ENCODE results near the gene SYNGR2. TPM values are rescaled to one million over a fixed set of nuclear protein-coding genes. Genes with fewer than 3 reads are reported as not detected.

Gene SYNGR2
- total RNA-seq, 2 donors from 2014 or later, result 133 to 284 TPM

DNA sequence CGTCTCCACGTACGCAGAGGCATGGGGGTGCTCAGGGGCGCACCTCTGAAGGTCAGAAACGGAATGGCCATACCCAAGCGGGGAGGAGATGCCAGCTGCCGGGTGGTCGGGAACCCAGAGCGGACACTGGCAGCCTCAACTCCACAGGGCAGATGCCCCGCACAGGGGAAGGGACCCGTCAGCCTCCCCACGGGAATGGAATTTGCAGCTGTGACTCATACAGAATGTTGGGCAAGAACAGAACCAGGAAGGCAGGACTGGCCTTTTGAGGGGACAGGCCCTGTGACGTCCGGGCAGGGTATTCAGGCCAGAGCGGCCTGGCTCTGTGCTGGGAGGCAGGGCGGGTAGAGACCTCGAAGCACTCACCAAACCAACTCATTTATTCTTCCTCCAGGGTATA is 11.0 kb downstream of the SYNGR2 start:
- H3K27ac ChIP-seq, result peak overlapping the region; percentile 52 to 61
- no peaks in the 10 kb centered on the region for H3K9me3 ChIP-seq
- peaks cover 12% of the 10 kb centered on the region for H3K4me1 ChIP-seq (replicated peaks)
- H3K27me3 ChIP-seq (replicated peaks; ENCODE audit: insufficient read depth), result no peaks in the 10 kb centered on the region
- no peak for DNase-seq (ENCODE audit: low spot score)
- 86% methylated on average over 16 of the region's 17 CpGs for WGBS
- intact Hi-C loops (cut with DNase I), result loop anchor here (10.0 kb wide), 1 partner anchor 135 kb away; no protein-coding TSS in a partner anchor
- H3K36me3 ChIP-seq, result no peaks in the 10 kb centered on the region
- TF ChIP-seq, protein P1, sequence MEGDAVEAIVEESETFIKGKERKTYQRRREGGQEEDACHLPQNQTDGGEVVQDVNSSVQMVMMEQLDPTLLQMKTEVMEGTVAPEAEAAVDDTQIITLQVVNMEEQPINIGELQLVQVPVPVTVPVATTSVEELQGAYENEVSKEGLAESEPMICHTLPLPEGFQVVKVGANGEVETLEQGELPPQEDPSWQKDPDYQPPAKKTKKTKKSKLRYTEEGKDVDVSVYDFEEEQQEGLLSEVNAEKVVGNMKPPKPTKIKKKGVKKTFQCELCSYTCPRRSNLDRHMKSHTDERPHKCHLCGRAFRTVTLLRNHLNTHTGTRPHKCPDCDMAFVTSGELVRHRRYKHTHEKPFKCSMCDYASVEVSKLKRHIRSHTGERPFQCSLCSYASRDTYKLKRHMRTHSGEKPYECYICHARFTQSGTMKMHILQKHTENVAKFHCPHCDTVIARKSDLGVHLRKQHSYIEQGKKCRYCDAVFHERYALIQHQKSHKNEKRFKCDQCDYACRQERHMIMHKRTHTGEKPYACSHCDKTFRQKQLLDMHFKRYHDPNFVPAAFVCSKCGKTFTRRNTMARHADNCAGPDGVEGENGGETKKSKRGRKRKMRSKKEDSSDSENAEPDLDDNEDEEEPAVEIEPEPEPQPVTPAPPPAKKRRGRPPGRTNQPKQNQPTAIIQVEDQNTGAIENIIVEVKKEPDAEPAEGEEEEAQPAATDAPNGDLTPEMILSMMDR (IDR thresholded peaks at IDR 0.05), result no peak
- TF ChIP-seq POLR2A (IDR thresholded peaks at IDR 0.05) (no peak), POLR2AphosphoS5 (IDR thresholded peaks at IDR 0.05) (no peak)
- H3K4me3 ChIP-seq, result no peak overlapping the region

DNA sequence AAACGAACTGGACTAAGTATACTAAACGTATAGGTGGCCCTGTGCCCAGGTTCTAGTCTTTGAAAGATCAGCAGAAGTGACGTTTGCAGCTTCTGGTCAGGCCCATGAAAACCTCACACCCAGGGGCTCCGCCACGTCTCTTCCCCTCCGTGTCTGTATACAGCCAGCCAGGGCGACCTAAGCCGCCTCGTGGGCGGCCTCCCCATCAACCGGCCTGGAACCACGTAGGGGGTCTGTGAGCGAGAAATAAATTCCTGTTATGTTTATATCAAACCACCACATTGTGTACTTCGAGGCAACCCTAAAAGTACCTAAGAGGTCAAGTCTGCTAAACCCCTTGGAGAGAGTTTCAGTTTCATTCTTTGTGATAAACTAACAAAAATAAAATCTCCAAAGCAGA is 11.7 kb downstream of the SYNGR2 start:
- H3K36me3 ChIP-seq, result no peaks in the 10 kb centered on the region
- H3K4me3 ChIP-seq, result no peak overlapping the region
- no peaks in the 10 kb centered on the region for H3K9me3 ChIP-seq
- 53% methylated on average over 14 of the region's 14 CpGs for WGBS
- no peak for DNase-seq (ENCODE audit: low spot score)
- TF ChIP-seq, protein P1 (IDR thresholded peaks at IDR 0.05), result no peak
- TF ChIP-seq POLR2A (IDR thresholded peaks at IDR 0.05) (no peak), POLR2AphosphoS5 (IDR thresholded peaks at IDR 0.05) (no peak)
- peaks cover 16% of the 10 kb centered on the region for H3K4me1 ChIP-seq (replicated peaks)
- H3K27ac ChIP-seq, result peak overlapping the region; percentile 52 to 61
- no peaks in the 10 kb centered on the region for H3K27me3 ChIP-seq (replicated peaks; ENCODE audit: insufficient read depth)
- intact Hi-C loops (cut with DNase I), result no loop called here

DNA sequence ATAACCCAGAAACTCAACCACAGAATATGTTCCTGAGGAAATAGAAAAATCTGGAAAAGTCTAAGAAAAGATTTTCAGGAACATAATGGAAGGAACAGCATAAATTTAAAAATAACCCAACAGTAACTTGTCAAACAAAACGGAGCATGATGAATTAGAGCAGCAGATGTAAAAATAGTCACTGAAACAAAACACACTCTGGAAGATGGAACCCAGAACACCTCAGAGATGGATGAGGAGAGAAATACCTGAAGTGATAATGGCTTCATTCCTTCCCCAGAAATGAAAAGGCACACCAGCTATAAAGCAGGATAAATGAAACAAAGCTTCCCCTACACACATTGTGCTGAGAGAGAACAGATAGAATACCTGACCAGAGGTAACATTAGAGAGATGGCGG is 12.1 kb downstream of the SYNGR2 start:
- DNase-seq (ENCODE audit: low spot score), result no peak
- whole genome bisulfite sequencing, result 83% methylated on average over 2 of the region's 2 CpGs
- Histone ChIP-seq H3K36me3 (no peaks in the 10 kb centered on the region), H3K4me3 (no peak overlapping the region), H3K4me1 (replicated peaks) (peaks cover 17% of the 10 kb centered on the region), H3K27me3 (replicated peaks; ENCODE audit: insufficient read depth) (no peaks in the 10 kb centered on the region), H3K9me3 (no peaks in the 10 kb centered on the region), H3K27ac (peak overlapping the region; percentile 52 to 61)
- intact Hi-C loops (cut with DNase I), result no loop called here
- TF ChIP-seq, protein P1 (IDR thresholded peaks at IDR 0.05), result no peak
- TF ChIP-seq POLR2A (IDR thresholded peaks at IDR 0.05) (no peak), POLR2AphosphoS5 (IDR thresholded peaks at IDR 0.05) (no peak)

DNA sequence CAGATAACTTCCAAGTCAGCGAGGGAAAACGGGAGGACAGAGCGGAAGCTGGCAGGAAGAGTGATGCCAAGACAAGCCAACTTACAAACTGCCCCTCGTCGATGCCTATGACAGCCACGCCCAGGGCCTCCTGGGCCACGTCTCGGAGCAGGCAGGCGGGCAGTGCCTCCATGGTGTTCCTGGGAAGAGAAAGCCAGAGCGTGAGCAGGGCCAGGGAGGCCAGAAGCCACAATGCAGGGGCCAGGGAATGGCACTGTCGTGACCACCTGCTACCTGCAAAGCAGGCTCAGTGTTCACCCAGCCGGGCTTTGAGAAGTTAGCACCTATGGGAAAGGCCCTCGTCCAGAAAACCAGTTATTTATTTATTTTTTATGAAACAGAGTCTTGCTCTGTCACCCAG is 14.1 kb downstream of the SYNGR2 start:
- TF ChIP-seq POLR2AphosphoS5 (IDR thresholded peaks at IDR 0.05), result no peak
- TF ChIP-seq POLR2A (IDR thresholded peaks at IDR 0.05), result no peak
- TF ChIP-seq, protein P1 (IDR thresholded peaks at IDR 0.05), result no peak
- intact Hi-C loops (cut with DNase I), result no loop called here
- H3K36me3 ChIP-seq, result no peaks in the 10 kb centered on the region
- no peak for DNase-seq (ENCODE audit: low spot score)
- 92% methylated on average over 13 of the region's 13 CpGs for WGBS
- H3K27me3 ChIP-seq (replicated peaks; ENCODE audit: insufficient read depth), result no peaks in the 10 kb centered on the region
- peaks cover 18% of the 10 kb centered on the region for H3K4me1 ChIP-seq (replicated peaks)
- H3K9me3 ChIP-seq, result no peaks in the 10 kb centered on the region
- no peak overlapping the region for H3K4me3 ChIP-seq
- no peak overlapping the region for H3K27ac ChIP-seq

GRCh38 chr17:78183916-78184315 is 15.5 kb downstream of the SYNGR2 start:
- no peak for DNase-seq (ENCODE audit: low spot score)
- no peaks in the 10 kb centered on the region for H3K36me3 ChIP-seq
- no peaks in the 10 kb centered on the region for H3K27me3 ChIP-seq (replicated peaks; ENCODE audit: insufficient read depth)
- H3K27ac ChIP-seq, result peak overlapping the region; percentile 83 to 87
- intact Hi-C loops (cut with DNase I), result no loop called here
- no peaks in the 10 kb centered on the region for H3K9me3 ChIP-seq
- TF ChIP-seq POLR2A (IDR thresholded peaks at IDR 0.05) (no peak), POLR2AphosphoS5 (IDR thresholded peaks at IDR 0.05) (no peak)
- TF ChIP-seq, protein P1 (IDR thresholded peaks at IDR 0.05), result no peak
- WGBS, result 75% methylated on average over 12 of the region's 12 CpGs
- peaks cover 18% of the 10 kb centered on the region for H3K4me1 ChIP-seq (replicated peaks)
- no peak overlapping the region for H3K4me3 ChIP-seq

All from prostate gland (tissue), 2 donors.